Measurements from ENCODE around the gene IFT22. TPM values are rescaled to one million over a fixed set of nuclear protein-coding genes. Genes with fewer than 3 reads are reported as not detected.

IFT22 gene
- total RNA-seq, 2 donors from 2014 or later, result 14.0 to 24.4 TPM

GRCh38 chr7:101347477-101347876 lies 25.9 kb upstream of the IFT22 start:
- TF ChIP-seq CTCF (IDR thresholded peaks at IDR 0.05), result no peak
- Histone ChIP-seq H3K4me3 (no peak overlapping the region), H3K4me1 (ENCODE audit: control insufficient read depth in 1 of 2, low read depth in 2 of 2) (no peaks in the 10 kb centered on the region), H3K36me3 (no peaks in the 10 kb centered on the region), H3K27me3 (replicated peaks; ENCODE audit: insufficient read depth) (no peaks in the 10 kb centered on the region), H3K9me3 (no peaks in the 10 kb centered on the region), H3K27ac (no peak overlapping the region)
- no peak for ATAC-seq (ENCODE audit: insufficient number of reproducible peaks, low FRiP score, low read depth)
- no peak for DNase-seq (ENCODE audit: low spot score)

- no peak for TF ChIP-seq CTCF (IDR thresholded peaks at IDR 0.05)
- ATAC-seq (ENCODE audit: insufficient number of reproducible peaks, low FRiP score, low read depth) (no peak), DNase-seq (ENCODE audit: low spot score) (no peak)
- no peaks in the 10 kb centered on the region for H3K4me1 ChIP-seq (ENCODE audit: control insufficient read depth in 1 of 2, low read depth in 2 of 2)
- H3K36me3 ChIP-seq, result no peaks in the 10 kb centered on the region
- H3K27me3 ChIP-seq (replicated peaks; ENCODE audit: insufficient read depth), result no peaks in the 10 kb centered on the region
- no peak overlapping the region for H3K27ac ChIP-seq
- H3K9me3 ChIP-seq, result no peaks in the 10 kb centered on the region
- H3K4me3 ChIP-seq, result no peak overlapping the region
These were observed 21.3 kb upstream of the IFT22 start for GRCh38 chr7:101342892-101343291.

GRCh38 chr7:101340379-101340778 lies 18.8 kb upstream of the IFT22 start:
- ATAC-seq (ENCODE audit: insufficient number of reproducible peaks, low FRiP score, low read depth) (no peak), DNase-seq (ENCODE audit: low spot score) (no peak)
- no peak for TF ChIP-seq CTCF (IDR thresholded peaks at IDR 0.05)

GRCh38 chr7:101333912-101334311 lies 12.3 kb upstream of the IFT22 start:
- no peak overlapping the region for H3K27ac ChIP-seq
- no peaks in the 10 kb centered on the region for H3K27me3 ChIP-seq (replicated peaks; ENCODE audit: insufficient read depth)
- no peak overlapping the region for H3K4me3 ChIP-seq
- no peaks in the 10 kb centered on the region for H3K9me3 ChIP-seq
- TF ChIP-seq CTCF (IDR thresholded peaks at IDR 0.05), result no peak
- no peak for DNase-seq (ENCODE audit: low spot score)
- no peaks in the 10 kb centered on the region for H3K36me3 ChIP-seq
- ATAC-seq (ENCODE audit: insufficient number of reproducible peaks, low FRiP score, low read depth), result no peak
- no peaks in the 10 kb centered on the region for H3K4me1 ChIP-seq (ENCODE audit: control insufficient read depth in 1 of 2, low read depth in 2 of 2)

More at GRCh38 chr7:101340379-101340778, 18.8 kb upstream of the IFT22 start:
- Histone ChIP-seq H3K27me3 (replicated peaks; ENCODE audit: insufficient read depth) (no peaks in the 10 kb centered on the region), H3K4me1 (ENCODE audit: control insufficient read depth in 1 of 2, low read depth in 2 of 2) (no peaks in the 10 kb centered on the region), H3K4me3 (no peak overlapping the region), H3K36me3 (no peaks in the 10 kb centered on the region), H3K27ac (no peak overlapping the region), H3K9me3 (no peaks in the 10 kb centered on the region)

- Histone ChIP-seq H3K27me3 (replicated peaks; ENCODE audit: insufficient read depth) (no peaks in the 10 kb centered on the region), H3K4me3 (no peak overlapping the region), H3K27ac (no peak overlapping the region), H3K9me3 (no peaks in the 10 kb centered on the region), H3K4me1 (ENCODE audit: control insufficient read depth in 1 of 2, low read depth in 2 of 2) (no peaks in the 10 kb centered on the region), H3K36me3 (no peaks in the 10 kb centered on the region)
- no peak for ATAC-seq (ENCODE audit: insufficient number of reproducible peaks, low FRiP score, low read depth)
- no peak for DNase-seq (ENCODE audit: low spot score)
- no peak for TF ChIP-seq CTCF (IDR thresholded peaks at IDR 0.05)
These were observed 10.4 kb upstream of the IFT22 start for GRCh38 chr7:101332026-101332425.
